GM13976 (cell line): ENCODE measurements around the gene FUZ.

ENCODE experiments used
- DNase-seq: peaks from one replicate; pipeline ENCODE4 v3.0.0; 2012; ENCODE audit warnings: low spot score
- in situ Hi-C: fragments of 300-500 bp; cut with MboI; formaldehyde crosslinking; loops from one replicate; pipeline ENCODE4 v1.12.0; 2022; ENCODE audit warnings: low sequenced_read_pairs, mixed read lengths, inconsistent platforms; ENCODE audit not compliant: unreplicated experiment
- TF ChIP-seq, protein P1 (sequence below): IDR thresholded peaks from 2 replicates; pipeline ENCODE4 v1.5.1; 2012; ENCODE audit warnings: borderline replicate concordance, mild to moderate bottlenecking; ENCODE audit not compliant: insufficient read depth; ENCODE audit errors: extremely low read depth, missing control alignments, control extremely low read depth

FUZ gene

DNA sequence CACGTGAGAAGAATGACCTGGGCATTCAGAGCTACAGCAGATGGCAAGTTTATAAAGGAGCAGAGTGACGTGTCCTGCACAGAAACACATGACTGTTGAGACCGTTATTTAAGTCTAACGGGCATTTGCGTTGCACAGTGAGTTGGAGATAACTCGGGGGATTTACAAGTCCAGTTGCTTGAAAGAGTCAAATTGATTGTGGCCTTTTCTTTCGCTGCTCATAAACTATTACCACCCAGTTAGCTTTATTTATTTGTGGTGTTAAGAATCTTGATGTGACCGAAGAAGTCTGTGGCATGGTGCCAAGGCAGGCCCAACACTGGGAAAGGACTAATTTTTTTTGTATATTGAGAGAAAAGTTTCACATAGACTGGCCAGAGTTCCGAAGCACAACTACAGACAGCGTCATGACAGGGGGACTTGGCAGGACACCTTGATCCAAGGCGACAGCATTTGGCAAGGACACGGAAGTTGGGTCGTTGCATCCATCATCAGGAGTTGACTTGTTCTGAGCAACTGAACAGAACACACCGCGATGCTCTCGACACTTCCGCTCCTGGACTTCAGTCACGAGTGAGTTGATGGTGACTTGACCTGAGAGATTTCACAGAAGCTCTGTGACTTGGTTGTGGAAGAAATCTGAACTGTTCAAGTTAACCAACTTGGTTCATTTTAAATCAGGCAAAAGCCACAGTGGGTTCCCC lies 25.9 kb upstream of the FUZ start:
- in situ Hi-C loops, result no loop called here

DNA sequence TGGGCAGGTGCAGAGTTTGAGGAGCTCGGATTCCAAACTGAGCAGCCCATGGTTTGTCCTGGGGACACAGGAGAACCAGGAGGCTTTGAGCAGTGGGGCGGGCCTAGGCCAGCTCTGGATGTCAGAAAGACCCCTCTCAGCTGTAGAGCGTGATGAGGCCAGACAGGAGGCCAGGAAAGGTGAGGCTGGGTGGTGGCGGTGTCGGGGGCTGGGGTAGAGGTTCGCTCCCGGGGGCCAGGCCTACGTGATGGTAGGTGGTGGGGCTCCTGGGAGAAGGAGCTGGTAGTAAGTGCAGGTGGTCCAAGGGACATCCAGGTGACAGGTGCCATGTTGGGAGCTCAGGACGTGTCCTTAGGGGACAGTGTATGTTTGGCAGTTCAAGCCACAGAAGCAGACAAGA lies 24.3 kb upstream of the FUZ start:
- DNase-seq, result no peak
- in situ Hi-C loops, result no loop called here
- TF ChIP-seq, protein P1, sequence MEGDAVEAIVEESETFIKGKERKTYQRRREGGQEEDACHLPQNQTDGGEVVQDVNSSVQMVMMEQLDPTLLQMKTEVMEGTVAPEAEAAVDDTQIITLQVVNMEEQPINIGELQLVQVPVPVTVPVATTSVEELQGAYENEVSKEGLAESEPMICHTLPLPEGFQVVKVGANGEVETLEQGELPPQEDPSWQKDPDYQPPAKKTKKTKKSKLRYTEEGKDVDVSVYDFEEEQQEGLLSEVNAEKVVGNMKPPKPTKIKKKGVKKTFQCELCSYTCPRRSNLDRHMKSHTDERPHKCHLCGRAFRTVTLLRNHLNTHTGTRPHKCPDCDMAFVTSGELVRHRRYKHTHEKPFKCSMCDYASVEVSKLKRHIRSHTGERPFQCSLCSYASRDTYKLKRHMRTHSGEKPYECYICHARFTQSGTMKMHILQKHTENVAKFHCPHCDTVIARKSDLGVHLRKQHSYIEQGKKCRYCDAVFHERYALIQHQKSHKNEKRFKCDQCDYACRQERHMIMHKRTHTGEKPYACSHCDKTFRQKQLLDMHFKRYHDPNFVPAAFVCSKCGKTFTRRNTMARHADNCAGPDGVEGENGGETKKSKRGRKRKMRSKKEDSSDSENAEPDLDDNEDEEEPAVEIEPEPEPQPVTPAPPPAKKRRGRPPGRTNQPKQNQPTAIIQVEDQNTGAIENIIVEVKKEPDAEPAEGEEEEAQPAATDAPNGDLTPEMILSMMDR, result no peak

More for the DNA sequence above, 25.9 kb upstream of the FUZ start:
- no peak for DNase-seq
- TF ChIP-seq, protein P1, result no peak

DNA sequence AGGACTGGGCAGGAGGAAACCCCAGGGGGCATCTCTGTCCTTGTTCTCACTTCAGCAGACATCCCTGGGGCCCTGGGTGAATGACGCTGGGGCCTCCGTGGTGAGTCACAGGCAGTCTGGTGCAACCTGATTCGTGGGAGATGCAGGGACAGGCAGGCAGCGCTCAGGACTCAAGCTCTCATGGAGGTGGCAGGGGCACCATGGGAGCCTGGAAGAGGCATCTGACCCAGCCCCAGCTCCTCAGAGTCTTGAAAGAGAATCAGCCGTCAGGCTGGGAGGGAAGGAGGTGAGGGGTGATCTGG lies 23.9 kb upstream of the FUZ start:
- no peak for DNase-seq
- in situ Hi-C loops, result no loop called here

DNA sequence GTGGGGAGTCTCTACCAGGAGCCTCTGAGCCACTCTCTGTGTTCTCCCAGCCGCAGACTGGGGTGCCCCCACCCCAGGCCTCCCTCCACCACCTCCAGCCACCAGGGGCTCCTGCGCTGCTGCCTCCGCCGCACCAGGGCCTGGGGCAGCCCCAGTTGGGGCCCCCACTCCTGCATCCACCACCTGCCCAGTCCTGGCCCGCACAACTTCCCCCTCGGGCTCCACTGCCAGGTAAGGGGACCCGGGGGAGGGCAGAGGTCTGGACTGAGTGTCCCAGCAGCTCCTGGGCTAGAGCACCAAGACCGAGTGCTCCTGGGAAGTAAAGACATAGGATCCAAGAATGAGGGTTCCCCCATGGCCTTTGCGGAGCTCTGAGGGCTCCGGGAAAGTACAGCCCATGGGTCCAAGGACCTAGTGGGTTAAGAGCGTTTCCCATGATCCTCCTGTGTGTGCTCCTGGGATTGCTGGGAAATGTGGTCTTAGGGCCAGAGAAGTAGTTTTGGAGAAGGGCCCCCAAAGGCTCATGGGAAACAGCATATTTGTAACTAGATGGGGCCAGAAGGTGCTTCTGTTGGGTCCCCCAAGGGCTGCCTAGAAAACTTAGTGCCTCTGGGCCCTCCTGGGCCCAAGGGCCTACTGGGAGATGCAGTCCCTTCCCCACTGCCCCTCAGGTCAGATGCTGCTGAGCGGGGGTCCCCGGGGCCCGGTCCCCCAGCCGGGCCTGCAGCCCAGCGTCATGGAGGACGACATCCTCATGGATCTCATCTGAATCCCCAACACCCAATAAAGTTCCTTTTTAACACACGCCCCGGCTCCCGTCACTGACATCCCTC lies 23.3 kb upstream of the FUZ start:
- in situ Hi-C loops, result no loop called here
- TF ChIP-seq, protein P1, result no peak
- DNase-seq, result no peak

More for the DNA sequence above, 23.9 kb upstream of the FUZ start:
- TF ChIP-seq, protein P1, result no peak

DNA sequence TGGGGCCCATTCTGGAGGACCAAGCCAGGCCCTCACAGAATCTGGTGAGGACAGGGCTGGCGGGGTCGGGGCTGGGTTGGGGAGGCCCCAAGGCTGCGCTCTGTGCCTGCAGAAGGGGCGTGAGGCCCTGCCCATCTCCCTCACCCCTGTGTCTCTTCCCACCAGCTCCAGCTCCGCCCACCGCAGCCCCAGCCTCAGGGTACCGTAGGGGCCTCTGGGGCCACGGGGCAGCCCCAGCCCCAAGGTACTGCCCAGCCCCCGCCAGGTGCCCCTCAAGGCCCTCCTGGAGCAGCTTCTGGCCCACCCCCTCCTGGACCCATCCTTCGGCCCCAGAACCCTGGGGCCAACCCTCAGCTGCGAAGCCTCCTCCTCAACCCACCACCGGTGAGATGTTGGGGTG lies 22.5 kb upstream of the FUZ start:
- DNase-seq, result no peak
- TF ChIP-seq, protein P1, result no peak
- in situ Hi-C loops, result no loop called here

DNA sequence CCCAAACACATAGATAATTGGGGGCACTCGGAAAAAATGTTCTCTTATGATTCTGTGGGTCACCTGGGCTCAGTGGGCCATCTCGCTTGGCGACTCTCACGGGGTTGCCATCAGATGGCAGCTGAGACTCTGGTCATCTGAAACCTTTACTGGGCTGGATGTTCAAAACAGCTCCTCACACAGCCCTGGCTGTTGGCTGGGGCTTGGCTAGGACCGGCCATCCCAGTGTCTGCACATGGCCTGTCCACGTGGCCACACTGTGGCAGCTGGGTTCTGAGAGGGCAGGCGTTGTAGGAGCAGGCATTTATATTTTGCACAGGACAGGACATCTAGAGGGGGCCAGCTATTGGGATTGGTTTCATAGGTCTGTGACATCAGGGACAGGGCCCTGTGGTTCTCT lies 20.5 kb upstream of the FUZ start:
- in situ Hi-C loops, result no loop called here
- TF ChIP-seq, protein P1, result no peak
- DNase-seq, result no peak
